ENCODE data around the gene TMEM132D.

- TF ChIP-seq CTCF (IDR thresholded peaks at IDR 0.05) (no peak), POLR2A (IDR thresholded peaks at IDR 0.05) (no peak)
These were observed 23.6 kb upstream of the TMEM132D start for GRCh38 chr12:129927316-129927900.
